Measurements from ENCODE around the gene LFNG.

The LFNG gene

DNA sequence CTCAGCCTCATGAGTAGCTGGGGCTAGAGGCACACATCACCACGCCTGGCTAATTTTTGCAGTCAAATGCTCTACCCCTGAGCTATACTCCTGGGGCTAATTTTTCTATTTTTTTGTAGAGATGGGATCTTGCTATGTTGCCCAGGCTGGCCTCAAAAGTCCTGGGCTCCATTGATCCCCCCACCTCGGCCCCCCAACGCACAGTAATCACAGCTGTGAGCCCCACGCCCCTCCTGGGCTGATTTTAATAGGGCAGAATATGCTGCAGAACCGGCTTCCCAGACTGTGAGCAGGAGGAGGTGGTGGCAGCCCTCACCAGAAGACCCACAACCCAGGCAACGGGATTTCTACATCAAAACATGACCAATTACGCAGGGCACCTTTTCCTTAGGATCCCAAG, 20.6 kb downstream of the LFNG start:
- Histone ChIP-seq H3K4me2 (ENCODE audit: low read length) (no peak overlapping the region), H2BK5ac (ENCODE audit: low read length) (no peak overlapping the region), H3K23ac (ENCODE audit: low read length) (no peak overlapping the region), H3K18ac (ENCODE audit: low read length) (no peak overlapping the region), H2AK5ac (ENCODE audit: low read length) (no peak overlapping the region), H4K8ac (ENCODE audit: low read depth, low read length) (no peak overlapping the region), H3K36me3 (ENCODE audit: control insufficient read depth, insufficient read depth, low read length) (peaks cover 9% of the 10 kb centered on the region), H3K79me1 (ENCODE audit: low read length) (no peaks in the 10 kb centered on the region), H3K4me1 (ENCODE audit: control insufficient read depth, low read depth, low read length) (no peaks in the 10 kb centered on the region), H2BK120ac (ENCODE audit: low read depth, low read length) (no peak overlapping the region), H3K27ac (ENCODE audit: low read depth, low read length) (no peak overlapping the region), H3K4me3 (ENCODE audit: low read length) (no peak overlapping the region), H3K9ac (ENCODE audit: low read length) (no peak overlapping the region), H3K27me3 (ENCODE audit: insufficient read depth, low read length, poor library complexity) (no peaks in the 10 kb centered on the region), H2BK15ac (replicated peaks; ENCODE audit: low read depth) (no peak overlapping the region), H3K56ac (ENCODE audit: low read length) (no peak overlapping the region), H3K4ac (ENCODE audit: low read depth, low read length) (no peak overlapping the region), H4K5ac (ENCODE audit: low read length) (no peak overlapping the region), H3K79me2 (ENCODE audit: control insufficient read depth, insufficient read depth, low read length) (no peaks in the 10 kb centered on the region)
- no peak for DNase-seq
- no CpG with 5 or more reads among the region's 7 CpGs for WGBS (ENCODE audit: extremely low coverage, insufficient coverage, low lambda C conversion rate)

- H2BK120ac ChIP-seq (ENCODE audit: low read depth, low read length), result no peak overlapping the region
- peaks cover 9% of the 10 kb centered on the region for H3K36me3 ChIP-seq (ENCODE audit: control insufficient read depth, insufficient read depth, low read length)
- H3K4me2 ChIP-seq (ENCODE audit: low read length), result no peak overlapping the region
- no peak overlapping the region for H2AK5ac ChIP-seq (ENCODE audit: low read length)
- no peak overlapping the region for H3K4me3 ChIP-seq (ENCODE audit: low read length)
- no peaks in the 10 kb centered on the region for H3K79me1 ChIP-seq (ENCODE audit: low read length)
- H2BK5ac ChIP-seq (ENCODE audit: low read length), result no peak overlapping the region
- H3K79me2 ChIP-seq (ENCODE audit: control insufficient read depth, insufficient read depth, low read length), result no peaks in the 10 kb centered on the region
- H3K4me1 ChIP-seq (ENCODE audit: control insufficient read depth, low read depth, low read length), result no peaks in the 10 kb centered on the region
- H3K27ac ChIP-seq (ENCODE audit: low read depth, low read length), result no peak overlapping the region
- no peak overlapping the region for H3K18ac ChIP-seq (ENCODE audit: low read length)
- DNase-seq, result no peak
- no peak overlapping the region for H3K56ac ChIP-seq (ENCODE audit: low read length)
- H3K4ac ChIP-seq (ENCODE audit: low read depth, low read length), result no peak overlapping the region
- H4K8ac ChIP-seq (ENCODE audit: low read depth, low read length), result no peak overlapping the region
- H2BK15ac ChIP-seq (replicated peaks; ENCODE audit: low read depth), result no peak overlapping the region
- no peak overlapping the region for H3K9ac ChIP-seq (ENCODE audit: low read length)
- H3K23ac ChIP-seq (ENCODE audit: low read length), result no peak overlapping the region
- H4K5ac ChIP-seq (ENCODE audit: low read length), result no peak overlapping the region
- no peaks in the 10 kb centered on the region for H3K27me3 ChIP-seq (ENCODE audit: insufficient read depth, low read length, poor library complexity)
- WGBS (ENCODE audit: extremely low coverage, insufficient coverage, low lambda C conversion rate), result no CpG with 5 or more reads among the region's 19 CpGs
Observed at GRCh38 chr7:2540641-2541051, 21.1 kb downstream of the LFNG start.

DNA sequence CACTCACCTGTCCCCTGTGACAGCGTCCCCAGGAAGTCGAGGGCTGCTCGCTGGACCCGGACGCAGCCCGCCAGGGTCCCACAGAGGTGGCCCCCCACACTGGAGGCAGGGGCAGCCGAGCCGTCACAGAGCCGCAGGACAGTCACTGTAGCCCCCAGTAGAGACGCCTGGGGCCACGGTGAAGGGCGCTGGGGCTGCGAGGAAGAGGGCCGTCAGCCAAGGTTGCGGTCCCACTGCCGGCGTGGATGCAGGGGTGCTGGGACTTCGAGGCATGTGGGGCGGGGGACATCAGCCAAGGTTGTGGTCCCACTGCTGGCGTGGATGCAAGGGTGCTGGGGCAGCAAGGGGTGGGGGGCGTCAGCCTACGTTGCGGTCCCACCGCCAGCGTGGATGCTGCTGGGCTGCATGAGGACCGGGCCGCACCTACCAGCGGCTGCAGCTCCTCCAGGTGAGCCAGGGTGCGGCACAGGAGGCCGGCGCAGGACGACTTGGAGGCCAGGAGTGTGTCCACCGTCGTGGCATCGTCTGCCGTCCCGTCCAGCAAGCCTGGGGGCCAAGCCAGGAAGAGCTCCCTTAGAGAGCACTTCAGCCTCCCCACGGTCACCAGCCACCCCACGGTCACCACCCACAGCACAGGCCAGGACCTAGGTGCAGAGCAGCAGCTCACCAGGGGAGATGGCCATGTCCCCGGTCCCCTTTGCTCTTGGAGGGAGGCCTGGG, 21.9 kb downstream of the LFNG start:
- Histone ChIP-seq H2BK15ac (replicated peaks; ENCODE audit: low read depth) (no peak overlapping the region), H3K9ac (ENCODE audit: low read length) (no peak overlapping the region), H3K4me2 (ENCODE audit: low read length) (no peak overlapping the region), H3K4me1 (ENCODE audit: control insufficient read depth, low read depth, low read length) (no peaks in the 10 kb centered on the region), H3K36me3 (ENCODE audit: control insufficient read depth, insufficient read depth, low read length) (peaks cover 9% of the 10 kb centered on the region), H2AK5ac (ENCODE audit: low read length) (no peak overlapping the region), H3K4me3 (ENCODE audit: low read length) (no peak overlapping the region), H3K27ac (ENCODE audit: low read depth, low read length) (no peak overlapping the region), H3K79me1 (ENCODE audit: low read length) (no peaks in the 10 kb centered on the region), H4K8ac (ENCODE audit: low read depth, low read length) (no peak overlapping the region), H3K79me2 (ENCODE audit: control insufficient read depth, insufficient read depth, low read length) (no peaks in the 10 kb centered on the region), H3K56ac (ENCODE audit: low read length) (no peak overlapping the region), H3K27me3 (ENCODE audit: insufficient read depth, low read length, poor library complexity) (no peaks in the 10 kb centered on the region), H2BK5ac (ENCODE audit: low read length) (no peak overlapping the region), H4K5ac (ENCODE audit: low read length) (no peak overlapping the region), H2BK120ac (ENCODE audit: low read depth, low read length) (no peak overlapping the region), H3K18ac (ENCODE audit: low read length) (no peak overlapping the region), H3K23ac (ENCODE audit: low read length) (no peak overlapping the region), H3K4ac (ENCODE audit: low read depth, low read length) (no peak overlapping the region)
- no CpG with 5 or more reads among the region's 40 CpGs for WGBS (ENCODE audit: extremely low coverage, insufficient coverage, low lambda C conversion rate)
- DNase-seq, result no peak

DNA sequence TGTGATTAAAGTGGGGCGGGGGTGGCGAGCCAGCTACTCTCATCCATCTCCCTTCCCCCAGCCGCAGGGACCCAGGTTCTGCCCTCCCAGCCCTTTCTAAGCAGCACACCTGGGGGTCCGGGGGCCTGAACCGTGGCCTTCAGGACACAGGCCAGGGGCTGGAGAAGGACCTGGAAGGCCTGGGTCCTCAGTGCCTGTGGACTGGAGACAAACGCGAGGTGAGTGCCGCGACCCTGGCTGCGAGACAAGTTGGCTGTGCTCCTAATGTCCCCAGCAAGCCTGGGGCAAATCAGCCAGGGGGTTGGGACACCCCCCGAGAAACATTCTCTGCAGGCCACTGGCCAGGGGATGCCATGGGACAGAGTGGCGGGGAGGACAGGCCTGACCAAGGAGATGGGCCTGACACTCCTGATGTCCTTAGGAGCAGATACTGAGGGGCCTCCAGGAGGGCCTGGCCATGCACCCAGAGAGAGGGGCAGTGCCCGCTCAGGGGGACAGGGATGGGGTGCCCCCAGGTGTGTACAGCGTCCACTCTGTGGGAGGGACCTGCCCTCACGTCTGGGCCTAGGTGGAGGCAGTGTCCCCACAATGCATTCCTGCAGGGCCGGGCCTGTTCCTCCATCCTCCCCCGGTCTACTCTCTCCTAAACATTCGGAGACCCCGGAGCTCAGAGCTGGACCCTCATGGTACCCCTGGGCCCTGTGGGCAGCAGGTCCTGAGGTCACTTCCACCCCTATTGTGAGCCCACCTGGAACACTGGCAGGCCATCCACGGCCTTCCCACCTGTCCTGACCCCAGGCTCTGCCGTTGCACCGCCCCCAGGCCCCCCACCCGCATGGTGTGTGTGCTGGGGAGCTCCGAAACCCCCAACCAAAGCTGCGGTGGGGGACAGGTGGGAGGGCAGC, 22.7 kb downstream of the LFNG start:
- no peak overlapping the region for H2AK5ac ChIP-seq (ENCODE audit: low read length)
- no peaks in the 10 kb centered on the region for H3K4me1 ChIP-seq (ENCODE audit: control insufficient read depth, low read depth, low read length)
- no peak overlapping the region for H2BK15ac ChIP-seq (replicated peaks; ENCODE audit: low read depth)
- H3K4me2 ChIP-seq (ENCODE audit: low read length), result no peak overlapping the region
- H4K8ac ChIP-seq (ENCODE audit: low read depth, low read length), result no peak overlapping the region
- H3K79me1 ChIP-seq (ENCODE audit: low read length), result no peaks in the 10 kb centered on the region
- no peak overlapping the region for H3K4me3 ChIP-seq (ENCODE audit: low read length)
- peaks cover 13% of the 10 kb centered on the region for H3K36me3 ChIP-seq (ENCODE audit: control insufficient read depth, insufficient read depth, low read length)
- no peak overlapping the region for H2BK120ac ChIP-seq (ENCODE audit: low read depth, low read length)
- no peak overlapping the region for H3K56ac ChIP-seq (ENCODE audit: low read length)
- H3K9ac ChIP-seq (ENCODE audit: low read length), result no peak overlapping the region
- H3K4ac ChIP-seq (ENCODE audit: low read depth, low read length), result no peak overlapping the region
- H2BK5ac ChIP-seq (ENCODE audit: low read length), result no peak overlapping the region
- H3K79me2 ChIP-seq (ENCODE audit: control insufficient read depth, insufficient read depth, low read length), result no peaks in the 10 kb centered on the region
- H3K18ac ChIP-seq (ENCODE audit: low read length), result no peak overlapping the region
- DNase-seq, result no peak
- H4K5ac ChIP-seq (ENCODE audit: low read length), result no peak overlapping the region
- H3K27ac ChIP-seq (ENCODE audit: low read depth, low read length), result no peak overlapping the region
- WGBS (ENCODE audit: extremely low coverage, insufficient coverage, low lambda C conversion rate), result no CpG with 5 or more reads among the region's 25 CpGs
- no peaks in the 10 kb centered on the region for H3K27me3 ChIP-seq (ENCODE audit: insufficient read depth, low read length, poor library complexity)
- H3K23ac ChIP-seq (ENCODE audit: low read length), result no peak overlapping the region

- no peak overlapping the region for H3K18ac ChIP-seq (ENCODE audit: low read length)
- H3K4me2 ChIP-seq (ENCODE audit: low read length), result no peak overlapping the region
- no peak overlapping the region for H3K56ac ChIP-seq (ENCODE audit: low read length)
Observed at GRCh38 chr7:2542916-2543871, 23.6 kb downstream of the LFNG start.

More at GRCh38 chr7:2542916-2543871, 23.6 kb downstream of the LFNG start:
- H3K4me3 ChIP-seq (ENCODE audit: low read length), result no peak overlapping the region
- H4K5ac ChIP-seq (ENCODE audit: low read length), result no peak overlapping the region
- no peak overlapping the region for H3K4ac ChIP-seq (ENCODE audit: low read depth, low read length)
- H3K27me3 ChIP-seq (ENCODE audit: insufficient read depth, low read length, poor library complexity), result no peaks in the 10 kb centered on the region
- no peak overlapping the region for H2AK5ac ChIP-seq (ENCODE audit: low read length)
- H3K4me1 ChIP-seq (ENCODE audit: control insufficient read depth, low read depth, low read length), result no peaks in the 10 kb centered on the region
- no peak for DNase-seq
- no CpG with 5 or more reads among the region's 53 CpGs for WGBS (ENCODE audit: extremely low coverage, insufficient coverage, low lambda C conversion rate)
- H3K79me2 ChIP-seq (ENCODE audit: control insufficient read depth, insufficient read depth, low read length), result no peaks in the 10 kb centered on the region
- H3K9ac ChIP-seq (ENCODE audit: low read length), result no peak overlapping the region
- H3K36me3 ChIP-seq (ENCODE audit: control insufficient read depth, insufficient read depth, low read length), result peaks cover 15% of the 10 kb centered on the region
- H2BK15ac ChIP-seq (replicated peaks; ENCODE audit: low read depth), result no peak overlapping the region
- no peak overlapping the region for H3K27ac ChIP-seq (ENCODE audit: low read depth, low read length)
- H2BK120ac ChIP-seq (ENCODE audit: low read depth, low read length), result no peak overlapping the region
- H4K8ac ChIP-seq (ENCODE audit: low read depth, low read length), result no peak overlapping the region
- H3K23ac ChIP-seq (ENCODE audit: low read length), result no peak overlapping the region
- H2BK5ac ChIP-seq (ENCODE audit: low read length), result no peak overlapping the region
- H3K79me1 ChIP-seq (ENCODE audit: low read length), result peaks cover 1% of the 10 kb centered on the region
